Testis (tissue), 3 donors: ENCODE measurements around the gene C19orf25. TPM values are rescaled to one million over a fixed set of nuclear protein-coding genes. Genes with fewer than 3 reads are reported as not detected.
"Not testable (repeated sequence)": the region's sequence is repeated elsewhere in the genome, so short reads cannot be mapped to it uniquely, and the experiment has no call there.

Source experiments
- DNase-seq: peaks from one replicate; pipeline ENCODE4 v3.0.0-alpha.2; 2019
- H3K27ac ChIP-seq, 2 donors: fragments of 200-600 bp; sonication (generic); one replicate each; pipeline ENCODE4 v1.5.1; 2019
- H3K27me3 ChIP-seq: fragments of 200-600 bp; sonication (generic); one replicate; pipeline ENCODE4 v1.5.1; 2019
- H3K36me3 ChIP-seq: fragments of 200-600 bp; sonication (generic); one replicate; pipeline ENCODE4 v1.5.1; 2017; ENCODE audit warnings: low read depth; ENCODE audit errors: missing control alignments
- H3K4me1 ChIP-seq: fragments of 200-600 bp; sonication (generic); one replicate; pipeline ENCODE4 v1.5.1; 2019
- H3K4me3 ChIP-seq, 2 donors: fragments of 200-600 bp; sonication (generic); one replicate each; pipeline ENCODE4 v1.5.1; 2017 to 2019
- H3K9me3 ChIP-seq: fragments of 200-600 bp; sonication (generic); one replicate; pipeline ENCODE4 v1.5.1; 2017
- CTCF ChIP-seq, 3 experiments: fragments of 450-650 bp in 2 of 3; fragments of 200-600 bp in 1 of 3; sonication (generic) in 1 of 3; IDR thresholded peaks; one replicate each; pipeline ENCODE4 v1.5.1; 2016 to 2019; ENCODE audit warnings: antibody characterized with exemption in 3 of 3, mild to moderate bottlenecking in 2 of 3, moderate library complexity in 1 of 3
- POLR2A ChIP-seq: fragments of 450-650 bp; IDR thresholded peaks from one replicate; pipeline ENCODE4 v1.6.1; 2017; ENCODE audit warnings: antibody characterized with exemption, mild to moderate bottlenecking, moderate library complexity
- WGBS, 2 donors: methylation state at CpG; one replicate each; pipeline ENCODE4 v1.1.5; 2018; 5-methylcytosine and 5-hydroxymethylcytosine counted together
- intact Hi-C: fragments of 100-400 bp; cut with DNase I; formaldehyde crosslinking; loops from one replicate; pipeline ENCODE4 v1.15.1; 2023; ENCODE audit warnings: low total_unique reads
- polyA plus RNA-seq: library from polyadenylated mRNA; stranded (reverse); fragments of 350-450 nt; fragmentation: Illumina TruSeq; extraction: RNeasy Lipid Tissue Mini Kit (QIAGEN cat#74804); gene quantifications from one replicate; pipeline ENCODE4 v1.2.3, GENCODE V29; 2014; ENCODE audit warnings: low read depth, low replicate concordance; ENCODE audit not compliant: insufficient read depth
- total RNA-seq, 2 donors: library from RNA; depleted of rRNA; stranded (reverse); fragments of >200 nt; gene quantifications; one replicate each; pipeline ENCODE4 v1.2.3, GENCODE V29; 2016

C19orf25 gene
- total and polyA plus RNA-seq, 3 donors from 2014 or later, result 39.3 to 72.5 (median 55.4) TPM

DNA sequence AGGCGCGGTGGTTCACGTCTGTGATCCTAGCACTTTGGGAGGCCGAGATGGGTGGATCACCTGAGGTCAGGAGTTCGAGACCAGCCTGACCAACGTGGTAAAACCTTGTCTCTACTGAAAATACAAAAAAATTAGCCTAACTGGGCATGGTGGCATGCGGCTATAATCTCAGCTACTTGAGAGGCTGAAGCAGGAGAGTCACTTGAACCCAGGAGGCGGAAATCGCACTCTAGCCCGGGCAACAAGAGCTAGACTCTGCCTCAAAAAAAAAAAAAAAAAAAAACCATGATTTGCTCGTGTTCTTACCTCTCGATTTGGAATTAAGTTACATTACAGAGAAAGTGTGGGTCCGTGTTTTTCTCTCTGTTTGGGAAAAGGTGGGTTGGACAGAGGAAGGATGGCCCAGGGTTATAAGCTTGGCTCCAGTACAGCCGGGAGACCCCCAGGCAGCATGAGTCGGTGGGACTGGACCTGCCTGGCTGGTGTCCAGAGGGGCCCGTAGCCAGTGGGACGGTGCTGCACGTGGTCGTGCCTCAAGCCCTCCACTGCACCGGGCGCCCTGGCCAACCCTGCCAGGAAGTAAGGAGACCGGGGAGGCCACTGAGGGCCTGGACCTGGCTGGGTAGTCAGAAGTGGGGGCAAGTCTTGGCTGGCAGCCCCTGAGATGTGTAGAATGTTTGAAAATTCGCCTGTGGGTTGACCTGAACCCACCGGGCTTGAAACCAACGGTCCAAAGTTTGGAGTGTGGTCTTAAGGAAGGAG, 37.2 kb downstream of the C19orf25 start:
- WGBS, 2 donors, result 87% methylated on average over 23 to 25 of the region's 25 CpGs
- peaks cover 3% of the 10 kb centered on the region for H3K27me3 ChIP-seq
- H3K9me3 ChIP-seq, result no peaks in the 10 kb centered on the region
- TF ChIP-seq CTCF (IDR thresholded peaks at IDR 0.05) (no peak), POLR2A (no peak)
- peaks cover 20% of the 10 kb centered on the region for H3K4me1 ChIP-seq
- no peak overlapping the region for H3K4me3 ChIP-seq
- no peak for DNase-seq
- intact Hi-C loops, result no loop called here
- no peak overlapping the region for H3K27ac ChIP-seq
- no peaks in the 10 kb centered on the region for H3K36me3 ChIP-seq

GRCh38 chr19:1441022-1441426, 38.0 kb downstream of the C19orf25 start:
- Histone ChIP-seq H3K9me3 (no peaks in the 10 kb centered on the region), H3K4me1 (peaks cover 19% of the 10 kb centered on the region), H3K27me3 (peaks cover 3% of the 10 kb centered on the region), H3K27ac (no peak overlapping the region), H3K4me3 (no peak overlapping the region), H3K36me3 (no peaks in the 10 kb centered on the region)
- WGBS, 2 donors, result 68 to 88% methylated on average over 6 to 9 of the region's 9 CpGs
- intact Hi-C loops, result no loop called here
- DNase-seq, result no peak
- TF ChIP-seq POLR2A (no peak), CTCF (IDR thresholded peaks at IDR 0.05) (no peak)

GRCh38 chr19:1440418-1440801, 38.6 kb downstream of the C19orf25 start:
- TF ChIP-seq POLR2A (no peak), CTCF (IDR thresholded peaks at IDR 0.05) (no peak)
- H3K4me3 ChIP-seq, result peak overlapping the region in 1 of 2 donors; percentile 98
- no peaks in the 10 kb centered on the region for H3K9me3 ChIP-seq
- intact Hi-C loops, result no loop called here
- H3K27me3 ChIP-seq, result no peaks in the 10 kb centered on the region
- DNase-seq, result no peak
- no peaks in the 10 kb centered on the region for H3K36me3 ChIP-seq
- peaks cover 13% of the 10 kb centered on the region for H3K4me1 ChIP-seq
- WGBS, 2 donors, result 62 to 68% methylated on average over 14 to 15 of the region's 15 CpGs
- H3K27ac ChIP-seq, result no peak overlapping the region

- H3K27me3 ChIP-seq, H3K9me3 ChIP-seq, DNase-seq, intact Hi-C loops, H3K36me3 ChIP-seq: not testable (repeated sequence)
- Histone ChIP-seq H3K4me1 (peaks cover 12% of the 10 kb centered on the region), H3K4me3 (peak overlapping the region; percentile 72 to 98), H3K27ac (peak overlapping the region in 1 of 2 donors; percentile 84)
- WGBS, 2 donors, result 35 to 67% methylated on average over 19 to 57 of the region's 57 CpGs
Measured at GRCh38 chr19:1439525-1440417, 39.2 kb downstream of the C19orf25 start.

- Histone ChIP-seq H3K27ac (peak overlapping the region; percentile 84 to 89), H3K36me3 (no peaks in the 10 kb centered on the region), H3K4me3 (peak overlapping the region; percentile 72 to 98), H3K27me3 (no peaks in the 10 kb centered on the region), H3K9me3 (no peaks in the 10 kb centered on the region), H3K4me1 (peaks cover 12% of the 10 kb centered on the region)
- intact Hi-C loops, result no loop called here
- 0 to 1% methylated on average over 13 to 26 of the region's 26 CpGs for WGBS, 2 donors
- no peak for TF ChIP-seq POLR2A
- no peak for TF ChIP-seq CTCF (IDR thresholded peaks at IDR 0.05)
- no peak for DNase-seq
Measured at GRCh38 chr19:1438933-1439354, 40.1 kb downstream of the C19orf25 start.
